Kidney (tissue), 14 donors: ENCODE measurements around the gene C10orf62. TPM values are rescaled to one million over a fixed set of nuclear protein-coding genes. Genes with fewer than 3 reads are reported as not detected.
"Not testable (repeated sequence)": the region's sequence is repeated elsewhere in the genome, so short reads cannot be mapped to it uniquely, and the experiment has no call there.

Experiments used
- DNase-seq, 5 donors: peaks; one replicate each; pipeline ENCODE4 v3.0.0-alpha.2; 2013 to 2020
- FAIRE-seq: peaks from 2 replicates; lab custom pipeline; 2012; peaks lifted over from hg19 to GRCh38; lab: Jason Lieb, UNC
- H3K27ac ChIP-seq, 2 donors: one replicate each; pipeline ENCODE4 v1.7.0; 2013; ENCODE audit warnings: low read depth in 2 of 2, low read length in 2 of 2, inconsistent platforms in 1 of 2
- H3K27me3 ChIP-seq: one replicate; pipeline ENCODE4 v1.7.1; 2013; ENCODE audit warnings: low read length, inconsistent platforms; ENCODE audit not compliant: control insufficient read depth, insufficient read depth
- H3K36me3 ChIP-seq, 3 donors: one replicate each; pipeline versions ENCODE4 v1.7.0 to v1.7.1; 2013; ENCODE audit warnings: low read length in 3 of 3, control low read depth in 1 of 3, inconsistent platforms in 1 of 3; ENCODE audit not compliant: insufficient read depth in 3 of 3, control insufficient read depth in 2 of 3
- H3K4me1 ChIP-seq, 3 donors: one replicate each; pipeline versions ENCODE4 v1.7.0 to v1.7.1; 2013; ENCODE audit warnings: low read length in 3 of 3, inconsistent platforms in 1 of 3, low read depth in 1 of 3; ENCODE audit not compliant: control insufficient read depth in 2 of 3, insufficient read depth in 2 of 3
- H3K4me3 ChIP-seq, 3 donors: one replicate each; pipeline versions ENCODE4 v1.7.0 to v1.8.1; 2013; ENCODE audit warnings: low read length in 3 of 3, control low read depth in 1 of 3, inconsistent platforms in 1 of 3
- H3K9ac ChIP-seq, 3 donors: one replicate each; pipeline versions ENCODE4 v1.7.0 to v1.7.1; 2013; ENCODE audit warnings: low read length in 3 of 3, control low read depth in 1 of 3, inconsistent platforms in 1 of 3
- H3K9me3 ChIP-seq, 3 donors: one replicate each; pipeline versions ENCODE4 v1.7.0 to v1.7.1; 2013; ENCODE audit warnings: low read length in 3 of 3, control low read depth in 1 of 3, inconsistent platforms in 1 of 3; ENCODE audit not compliant: control insufficient read depth in 2 of 3, insufficient read depth in 1 of 3
- intact Hi-C: fragments of 100-400 bp; cut with DNase I; formaldehyde crosslinking; loops from one replicate; pipeline ENCODE4 v1.11.1; 2022
- polyA plus RNA-seq: library from polyadenylated mRNA; stranded (reverse); fragments of 350-450 nt; fragmentation: Illumina TruSeq; extraction: RNeasy Lipid Tissue Mini Kit (QIAGEN cat#74804); gene quantifications from one replicate; pipeline ENCODE4 v1.2.3, GENCODE V29; 2014; ENCODE audit warnings: low read depth, low replicate concordance; ENCODE audit not compliant: insufficient read depth
- total RNA-seq: library from RNA; stranded (reverse); fragmentation: NEBNext Ultra II Directional; extraction: Animal tissue kit (Norgen Biotek cat#: 25700); gene quantifications from one replicate; pipeline ENCODE4 v1.2.1, GENCODE V29; 2021
- TF ChIP-seq, protein P1 (sequence below): IDR thresholded peaks from 3 replicates; pipeline ENCODE4 v1.5.1; 2012; ENCODE audit warnings: mild to moderate bottlenecking, moderate library complexity, borderline replicate concordance; ENCODE audit not compliant: insufficient read depth; ENCODE audit errors: extremely low read depth
- donor health status: control.
- donor health status: control.
- donor health status: control.
- donor health status: control.
- donor health status: control.
- donor health status: DM: yes; HTN: yes; CAD: no.
- donor health status: Normal renal cell carcinoma (clear cell type).

Gene C10orf62
- total and polyA plus RNA-seq, 2 donors from 2014 or later, result 0.77 to 1.6 TPM

DNA sequence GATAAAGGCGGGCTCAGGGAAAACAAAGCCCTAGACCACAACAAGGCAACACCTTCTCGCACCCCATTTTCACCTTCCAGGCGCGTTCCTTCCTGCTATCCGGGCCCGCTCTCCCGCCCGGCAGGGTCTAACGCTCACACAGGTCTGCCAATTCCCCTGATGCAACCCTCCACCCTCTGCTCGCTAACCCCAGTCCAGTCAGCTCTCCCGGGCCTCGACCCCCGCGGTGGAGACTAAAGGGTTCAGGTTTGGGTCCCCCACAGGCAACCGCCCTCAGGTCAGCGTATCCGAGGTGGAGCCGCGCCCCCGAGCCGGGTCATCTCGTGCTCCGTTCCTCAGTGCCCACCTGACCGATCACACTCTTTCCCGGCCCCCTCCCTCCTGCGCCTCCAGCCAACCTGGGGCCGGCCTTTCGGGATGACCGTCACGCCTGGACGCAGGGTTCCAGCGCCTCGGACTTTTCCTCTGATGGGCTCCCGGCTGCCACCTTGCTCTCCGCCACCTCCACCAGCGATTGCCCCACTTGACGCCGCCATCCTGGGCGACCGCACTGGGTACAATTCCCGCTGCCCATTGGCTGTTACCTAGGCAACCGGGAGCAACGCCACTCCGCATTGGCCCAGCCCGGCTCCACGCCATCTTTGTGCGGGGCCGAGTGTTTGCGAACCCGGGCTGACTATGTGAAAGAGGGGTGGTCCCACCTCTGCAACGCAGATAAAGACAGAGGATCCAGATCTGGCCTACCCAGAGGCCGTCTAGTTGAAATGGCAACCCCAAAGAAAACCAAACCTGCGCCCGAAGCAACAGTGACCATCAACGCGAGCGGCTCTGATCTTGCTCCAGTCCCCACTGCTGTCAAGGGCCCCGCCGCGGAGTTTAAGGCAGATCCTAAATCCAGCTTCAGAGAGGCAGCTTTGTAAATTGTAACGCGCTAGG is 43.7 kb downstream of the C10orf62 start, which contains the start of gene MORN4:
TSS of gene MORN4 (minus strand) at position 552 of the 936 bp plus-strand sequence. CDS start 13,847 bp downstream, outside the sequence.
- Histone ChIP-seq H3K9ac (peak within 1 kb of the TSS; percentile 59 to 80 (median 70)), H3K4me1 (peaks cover 0 to 7% (median 0%) of the 10 kb centered on the region in 3 donors), H3K36me3 (no peaks in the 10 kb centered on the region), H3K27ac (peak within 1 kb of the TSS; percentile 37 to 71), H3K9me3 (no peaks in the 10 kb centered on the region), H3K27me3 (no peaks in the 10 kb centered on the region), H3K4me3 (peak within 1 kb of the TSS; percentile 72 to 94 (median 90))
- intact Hi-C loops, result no loop called here
- DNase-seq (peak; percentile 96 to 98 (median 96)), FAIRE-seq (no peak)
- TF ChIP-seq, protein P1, sequence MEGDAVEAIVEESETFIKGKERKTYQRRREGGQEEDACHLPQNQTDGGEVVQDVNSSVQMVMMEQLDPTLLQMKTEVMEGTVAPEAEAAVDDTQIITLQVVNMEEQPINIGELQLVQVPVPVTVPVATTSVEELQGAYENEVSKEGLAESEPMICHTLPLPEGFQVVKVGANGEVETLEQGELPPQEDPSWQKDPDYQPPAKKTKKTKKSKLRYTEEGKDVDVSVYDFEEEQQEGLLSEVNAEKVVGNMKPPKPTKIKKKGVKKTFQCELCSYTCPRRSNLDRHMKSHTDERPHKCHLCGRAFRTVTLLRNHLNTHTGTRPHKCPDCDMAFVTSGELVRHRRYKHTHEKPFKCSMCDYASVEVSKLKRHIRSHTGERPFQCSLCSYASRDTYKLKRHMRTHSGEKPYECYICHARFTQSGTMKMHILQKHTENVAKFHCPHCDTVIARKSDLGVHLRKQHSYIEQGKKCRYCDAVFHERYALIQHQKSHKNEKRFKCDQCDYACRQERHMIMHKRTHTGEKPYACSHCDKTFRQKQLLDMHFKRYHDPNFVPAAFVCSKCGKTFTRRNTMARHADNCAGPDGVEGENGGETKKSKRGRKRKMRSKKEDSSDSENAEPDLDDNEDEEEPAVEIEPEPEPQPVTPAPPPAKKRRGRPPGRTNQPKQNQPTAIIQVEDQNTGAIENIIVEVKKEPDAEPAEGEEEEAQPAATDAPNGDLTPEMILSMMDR, result no peak

DNA sequence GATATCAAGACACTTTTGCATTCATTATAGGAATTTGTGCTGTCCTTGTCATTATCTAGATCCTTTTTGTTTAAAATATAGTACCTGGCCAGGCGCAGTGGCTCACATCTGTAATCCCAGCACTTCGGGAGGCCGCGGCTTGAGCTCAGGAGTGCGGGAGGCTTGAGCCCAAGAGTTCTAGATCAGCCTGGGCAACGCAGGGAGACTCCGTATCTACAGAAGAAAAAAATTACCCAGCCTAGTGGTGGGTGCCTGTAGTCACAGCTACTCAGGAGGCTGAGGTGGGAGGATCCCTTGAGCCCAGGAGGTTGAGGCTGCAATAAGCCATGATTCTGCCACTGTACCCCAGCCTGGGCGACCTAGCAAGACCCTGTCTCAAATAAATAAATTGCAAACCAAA is 44.4 kb downstream of the C10orf62 start:
- Histone ChIP-seq H3K4me3 (peak overlapping the region; percentile 72 to 94 (median 90)), H3K9ac (peak overlapping the region in 2 of 3 donors; percentile 59 to 70), H3K27ac (peak overlapping the region; percentile 37 to 71), H3K36me3 (no peaks in the 10 kb centered on the region), H3K27me3 (no peaks in the 10 kb centered on the region), H3K9me3 (no peaks in the 10 kb centered on the region), H3K4me1 (peaks cover 0 to 7% (median 5%) of the 10 kb centered on the region in 3 donors)
- intact Hi-C loops, result no loop called here
- FAIRE-seq (no peak), DNase-seq (peak in 1 of 5 donors; percentile 9)
- TF ChIP-seq, protein P1, result no peak

DNA sequence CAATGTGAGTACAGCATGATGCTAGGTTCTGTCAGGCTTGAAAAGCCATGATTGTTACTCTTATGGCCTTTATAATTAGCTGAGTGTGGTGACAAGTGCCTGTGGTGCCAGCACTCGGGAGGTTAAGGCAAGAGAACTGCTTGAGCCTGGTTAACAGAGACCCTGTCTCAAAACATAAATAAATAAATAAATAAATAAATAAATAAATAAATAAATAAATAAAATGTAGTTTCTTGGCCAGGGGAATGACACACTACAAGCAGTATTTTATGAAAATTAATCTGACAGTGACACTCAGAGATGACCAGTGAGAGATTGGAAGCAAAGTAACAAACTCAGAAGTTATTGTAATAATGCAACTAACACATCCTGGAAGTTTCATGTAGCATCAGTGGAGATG is 46.1 kb downstream of the C10orf62 start:
- H3K4me3 ChIP-seq, result no peak overlapping the region
- DNase-seq (no peak), FAIRE-seq (no peak)
- no peaks in the 10 kb centered on the region for H3K9me3 ChIP-seq
- H3K4me1 ChIP-seq, result peaks cover 0 to 7% (median 6%) of the 10 kb centered on the region in 3 donors
- no peaks in the 10 kb centered on the region for H3K36me3 ChIP-seq
- H3K27ac ChIP-seq, result no peak overlapping the region
- no peak overlapping the region for H3K9ac ChIP-seq
- H3K27me3 ChIP-seq, result no peaks in the 10 kb centered on the region
- TF ChIP-seq, protein P1, result no peak
- intact Hi-C loops, result no loop called here

DNA sequence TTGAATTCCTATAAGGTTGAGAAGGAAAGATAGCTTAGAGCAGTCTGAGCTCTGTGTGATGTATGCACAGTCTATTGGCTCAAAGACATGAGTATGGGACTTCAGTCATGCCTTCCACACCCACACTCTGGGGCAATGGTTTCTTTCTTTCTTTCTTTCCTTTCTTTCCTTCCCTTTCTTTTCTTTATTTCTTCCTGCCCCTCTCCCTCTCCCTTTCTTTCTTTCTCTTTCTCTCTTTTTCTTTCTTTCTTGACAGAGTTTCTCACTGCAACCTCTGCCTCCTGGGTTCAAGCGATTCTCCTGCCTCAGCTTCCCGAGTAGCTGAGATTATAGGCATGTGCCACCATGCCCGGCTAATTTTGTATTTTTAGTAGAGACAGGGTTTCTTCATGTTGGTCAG is 49.6 kb downstream of the C10orf62 start:
- H3K27me3 ChIP-seq, FAIRE-seq, H3K9me3 ChIP-seq, H3K9ac ChIP-seq, intact Hi-C loops, DNase-seq, H3K36me3 ChIP-seq, H3K27ac ChIP-seq, H3K4me1 ChIP-seq, H3K4me3 ChIP-seq: not testable (repeated sequence)
